ENCODE data around the gene AGBL1. TPM values are rescaled to one million over a fixed set of nuclear protein-coding genes. Genes with fewer than 3 reads are reported as not detected.

AGBL1 gene
- total RNA-seq, 2 donors from 2014 or later, result 0.23 to 0.91 TPM

- Histone ChIP-seq H3K9me3 (no peaks in the 10 kb centered on the region), H3K36me3 (no peaks in the 10 kb centered on the region), H3K27me3 (replicated peaks; ENCODE audit: insufficient read depth) (no peaks in the 10 kb centered on the region), H3K4me1 (replicated peaks) (no peaks in the 10 kb centered on the region), H3K27ac (no peak overlapping the region), H3K4me3 (no peak overlapping the region)
- intact Hi-C loops (cut with DNase I), result no loop called here
- WGBS, result 69% methylated on average over 1 of the region's 1 CpG
- no peak for TF ChIP-seq POLR2A (IDR thresholded peaks at IDR 0.05)
- no peak for TF ChIP-seq CTCF (IDR thresholded peaks at IDR 0.05)
- no peak for TF ChIP-seq POLR2AphosphoS5 (IDR thresholded peaks at IDR 0.05)
- DNase-seq (ENCODE audit: low spot score), result no peak
Observed at GRCh38 chr15:86413191-86413590, 333.5 kb downstream of the AGBL1 start.

- WGBS, result 91% methylated on average over 3 of the region's 3 CpGs
- Histone ChIP-seq H3K27ac (no peak overlapping the region), H3K4me3 (no peak overlapping the region), H3K9me3 (no peaks in the 10 kb centered on the region), H3K4me1 (replicated peaks) (no peaks in the 10 kb centered on the region), H3K27me3 (replicated peaks; ENCODE audit: insufficient read depth) (no peaks in the 10 kb centered on the region), H3K36me3 (no peaks in the 10 kb centered on the region)
- TF ChIP-seq CTCF (IDR thresholded peaks at IDR 0.05) (no peak), POLR2A (IDR thresholded peaks at IDR 0.05) (no peak), POLR2AphosphoS5 (IDR thresholded peaks at IDR 0.05) (no peak)
- DNase-seq (ENCODE audit: low spot score), result no peak
- intact Hi-C loops (cut with DNase I), result no loop called here
Observed at GRCh38 chr15:86425746-86426145, 346.1 kb downstream of the AGBL1 start.

GRCh38 chr15:86432861-86433260, 353.2 kb downstream of the AGBL1 start:
- DNase-seq (ENCODE audit: low spot score), result no peak
- H3K9me3 ChIP-seq, result no peaks in the 10 kb centered on the region
- no peak overlapping the region for H3K4me3 ChIP-seq
- H3K27ac ChIP-seq, result no peak overlapping the region
- no peaks in the 10 kb centered on the region for H3K4me1 ChIP-seq (replicated peaks)
- no peak for TF ChIP-seq POLR2A (IDR thresholded peaks at IDR 0.05)
- no peak for TF ChIP-seq CTCF (IDR thresholded peaks at IDR 0.05)
- no peak for TF ChIP-seq POLR2AphosphoS5 (IDR thresholded peaks at IDR 0.05)
- intact Hi-C loops (cut with DNase I), result no loop called here
- no peaks in the 10 kb centered on the region for H3K27me3 ChIP-seq (replicated peaks; ENCODE audit: insufficient read depth)
- no peaks in the 10 kb centered on the region for H3K36me3 ChIP-seq
- 89% methylated on average over 2 of the region's 2 CpGs for WGBS

GRCh38 chr15:86433983-86434382, 354.3 kb downstream of the AGBL1 start:
- intact Hi-C loops (cut with DNase I), result no loop called here
- H3K9me3 ChIP-seq, result no peaks in the 10 kb centered on the region
- no peaks in the 10 kb centered on the region for H3K36me3 ChIP-seq
- no peak for DNase-seq (ENCODE audit: low spot score)
- H3K27ac ChIP-seq, result no peak overlapping the region
- no peak overlapping the region for H3K4me3 ChIP-seq
- TF ChIP-seq POLR2A (IDR thresholded peaks at IDR 0.05) (no peak), CTCF (IDR thresholded peaks at IDR 0.05) (no peak), POLR2AphosphoS5 (IDR thresholded peaks at IDR 0.05) (no peak)
- 55% methylated on average over 4 of the region's 4 CpGs for WGBS
- no peaks in the 10 kb centered on the region for H3K27me3 ChIP-seq (replicated peaks; ENCODE audit: insufficient read depth)
- no peaks in the 10 kb centered on the region for H3K4me1 ChIP-seq (replicated peaks)

GRCh38 chr15:86439614-86440013, 359.9 kb downstream of the AGBL1 start:
- Histone ChIP-seq H3K4me1 (replicated peaks) (no peaks in the 10 kb centered on the region), H3K4me3 (no peak overlapping the region), H3K27me3 (replicated peaks; ENCODE audit: insufficient read depth) (no peaks in the 10 kb centered on the region), H3K9me3 (no peaks in the 10 kb centered on the region), H3K36me3 (no peaks in the 10 kb centered on the region), H3K27ac (no peak overlapping the region)
- WGBS, result 35% methylated on average over 4 of the region's 4 CpGs
- TF ChIP-seq POLR2A (IDR thresholded peaks at IDR 0.05), result no peak
- TF ChIP-seq POLR2AphosphoS5 (IDR thresholded peaks at IDR 0.05), result no peak
- no peak for TF ChIP-seq CTCF (IDR thresholded peaks at IDR 0.05)
- intact Hi-C loops (cut with DNase I), result no loop called here
- DNase-seq (ENCODE audit: low spot score), result no peak

Measured in prostate gland (tissue), 2 donors.